ELR (cell line): ENCODE data around the gene KCNJ12.
"Not testable (repeated sequence)": the region's sequence is repeated elsewhere in the genome, so short reads cannot be mapped to it uniquely, and the experiment has no call there.

Experiments used
- DNase-seq: peaks from one replicate; pipeline ENCODE4 v3.0.0-alpha.2; 2015; ENCODE audit warnings: low read depth

KCNJ12 gene

DNA sequence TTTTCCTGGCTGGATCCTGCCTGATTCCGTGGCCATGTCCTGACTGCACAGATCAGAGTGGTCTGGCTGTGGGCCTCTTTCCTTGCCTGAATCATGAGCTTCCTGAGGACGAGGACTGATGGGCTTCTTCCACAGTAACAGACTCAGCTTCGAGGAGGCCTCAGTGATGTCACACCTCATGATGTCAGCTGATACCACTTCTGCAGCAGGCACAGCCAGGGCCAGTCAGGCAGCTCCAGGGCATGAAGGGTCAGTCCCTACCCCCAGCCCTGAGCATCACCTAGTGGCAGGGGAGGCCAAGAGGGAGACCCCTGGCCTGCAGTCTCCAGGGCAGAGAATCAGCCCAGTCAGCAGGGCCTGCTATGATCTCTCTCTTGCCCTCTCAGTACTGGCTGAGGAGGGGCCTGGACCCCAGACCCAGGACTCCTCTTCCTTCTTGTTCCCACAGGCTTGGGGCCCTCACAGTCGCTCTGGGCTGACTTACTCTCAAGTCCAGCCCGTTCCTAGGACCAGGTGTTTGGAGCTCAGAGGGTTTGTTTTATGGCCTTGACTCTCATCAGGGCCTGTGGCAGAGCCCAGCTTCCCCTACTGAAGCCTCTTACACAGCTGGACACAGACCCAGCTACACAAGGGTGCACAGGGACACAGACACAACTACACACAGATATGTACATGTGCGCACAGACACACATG is 26.7 kb upstream of the KCNJ12 start:
- DNase-seq, result not testable (repeated sequence)

DNA sequence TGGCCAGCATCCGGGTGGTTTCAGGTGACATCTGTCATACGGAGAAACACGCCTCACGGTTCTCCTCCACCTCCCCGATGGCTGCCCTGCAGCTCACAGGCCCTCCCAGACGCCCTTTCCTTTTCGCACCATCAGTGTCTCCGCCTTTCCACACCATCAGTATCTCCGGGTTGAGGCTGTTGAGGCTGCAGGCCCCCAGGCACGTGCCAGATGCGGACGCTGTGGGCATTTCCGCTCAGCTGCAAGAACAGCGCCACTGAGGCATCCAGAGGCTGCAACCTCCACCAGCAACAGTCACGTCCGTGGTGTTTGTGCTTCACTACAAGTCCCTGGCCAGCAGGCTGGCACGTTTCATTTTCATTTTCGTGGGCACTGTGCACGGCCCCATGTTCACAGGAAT is 25.7 kb upstream of the KCNJ12 start:
- not testable (repeated sequence) for DNase-seq

DNA sequence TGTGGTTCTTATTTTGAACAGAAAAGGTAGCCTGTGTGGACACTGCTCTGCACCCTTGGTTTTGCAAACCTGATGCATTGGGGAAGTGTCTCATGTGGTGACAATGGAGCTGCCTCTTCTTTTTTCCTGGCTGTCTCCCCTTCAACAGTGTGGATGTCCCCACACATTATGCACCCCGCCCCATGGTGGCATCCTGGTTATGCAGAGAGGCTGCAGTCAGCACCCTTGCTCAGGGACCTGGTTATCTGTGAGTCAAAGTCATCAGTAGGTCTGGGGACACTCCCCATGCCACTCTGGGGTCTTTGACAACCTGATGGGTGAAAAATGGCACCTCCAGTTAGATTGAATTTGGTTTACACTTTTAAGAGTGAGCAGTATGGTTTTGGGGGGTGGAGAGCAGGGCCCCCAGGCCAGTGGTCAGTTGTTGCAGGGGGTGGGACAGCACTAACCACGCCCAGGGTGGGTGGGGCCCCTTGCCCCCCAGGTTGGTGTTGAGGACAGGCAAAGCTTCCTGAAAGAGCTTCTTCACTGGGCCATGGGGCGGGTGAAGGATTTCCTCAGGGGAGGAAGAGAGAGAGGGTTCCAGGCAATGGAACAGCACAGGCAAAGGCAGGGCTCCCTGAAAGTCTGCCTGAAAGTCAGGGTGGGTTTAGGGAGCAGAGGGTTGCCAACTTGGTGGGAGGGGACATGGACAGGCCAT is 24.6 kb upstream of the KCNJ12 start:
- DNase-seq, result no peak

DNA sequence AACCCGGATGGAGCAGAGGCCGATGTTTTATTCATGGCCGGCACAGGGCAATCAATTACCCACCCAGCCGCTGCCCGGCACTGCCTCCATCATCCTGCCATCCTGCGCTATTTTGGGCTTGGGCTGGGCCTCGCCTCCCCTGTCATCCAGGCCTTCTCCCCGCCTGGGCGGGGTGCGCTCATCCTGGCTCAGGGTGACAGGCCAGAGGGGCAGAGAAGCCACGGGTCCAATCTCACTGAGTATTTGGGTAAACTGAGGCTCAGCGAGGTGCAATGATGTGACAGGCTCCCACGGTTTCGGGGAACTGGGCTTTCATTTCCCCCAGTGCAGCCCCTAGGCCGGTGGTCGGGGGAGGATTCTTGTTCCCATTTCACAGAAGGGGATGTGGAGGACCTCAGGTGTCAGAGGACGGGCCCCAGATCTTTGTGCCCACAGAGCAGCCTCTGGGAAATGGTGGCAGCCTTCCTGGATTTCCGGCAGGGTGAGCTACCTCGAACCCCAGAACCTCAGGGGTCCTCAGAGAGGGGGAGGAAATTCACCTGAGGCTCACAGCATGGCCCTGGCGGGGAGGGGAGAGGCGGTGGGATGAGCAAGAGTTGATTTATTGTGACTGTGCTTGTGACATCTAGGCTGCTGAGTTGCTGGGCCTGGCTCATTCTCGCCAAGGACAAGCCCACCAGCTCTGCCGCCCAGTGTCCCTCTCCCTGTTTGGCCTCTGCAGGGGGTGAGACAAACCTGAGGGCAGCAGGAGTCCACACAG is 23.8 kb upstream of the KCNJ12 start:
- DNase-seq, result no peak

DNA sequence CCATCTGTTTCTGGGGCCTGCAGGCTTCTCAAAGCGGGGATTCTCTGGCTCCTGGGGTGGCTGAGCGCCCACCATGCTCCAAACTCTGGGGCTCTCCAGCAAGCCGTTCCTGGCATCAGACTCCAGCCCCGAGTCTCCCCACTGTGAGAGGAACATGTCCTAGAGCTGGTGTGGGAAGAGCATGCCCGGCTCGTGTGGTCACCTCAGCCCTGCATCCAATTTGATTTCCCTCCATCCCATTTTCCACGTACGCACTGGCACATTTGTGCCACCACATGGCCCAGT is 23.2 kb upstream of the KCNJ12 start:
- no peak for DNase-seq

DNA sequence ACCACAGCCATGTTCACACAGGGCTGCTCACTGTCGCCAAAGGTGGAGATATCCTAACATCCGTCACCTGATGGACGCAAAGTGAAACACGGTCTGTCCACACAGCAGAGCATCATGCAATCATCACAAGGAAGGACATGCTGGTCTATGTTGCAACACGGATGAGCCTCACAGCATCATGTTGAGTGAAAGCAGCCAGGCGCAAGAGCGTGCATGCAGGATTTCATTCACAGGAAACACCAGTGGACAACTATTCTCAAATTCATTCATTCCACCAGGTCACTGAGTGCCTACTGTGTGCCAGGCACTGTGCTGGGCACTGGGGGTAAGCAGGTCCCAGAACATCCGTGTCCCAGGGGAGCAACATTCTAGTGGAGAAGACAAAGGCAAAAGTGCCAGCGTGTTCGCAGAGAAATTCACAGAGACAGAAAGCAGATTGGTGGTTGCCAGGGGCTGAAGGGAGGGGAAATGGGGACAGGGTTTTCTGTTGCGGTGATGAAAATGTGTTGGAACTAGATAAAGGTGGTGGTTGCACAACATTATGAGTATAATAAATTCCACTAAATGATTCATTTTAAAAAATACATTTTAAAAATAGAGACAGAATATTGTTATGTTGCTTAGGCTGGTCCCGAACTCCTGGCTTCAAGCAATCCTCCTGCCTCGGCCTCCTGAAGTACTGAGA is 22.7 kb upstream of the KCNJ12 start:
- DNase-seq, result no peak

DNA sequence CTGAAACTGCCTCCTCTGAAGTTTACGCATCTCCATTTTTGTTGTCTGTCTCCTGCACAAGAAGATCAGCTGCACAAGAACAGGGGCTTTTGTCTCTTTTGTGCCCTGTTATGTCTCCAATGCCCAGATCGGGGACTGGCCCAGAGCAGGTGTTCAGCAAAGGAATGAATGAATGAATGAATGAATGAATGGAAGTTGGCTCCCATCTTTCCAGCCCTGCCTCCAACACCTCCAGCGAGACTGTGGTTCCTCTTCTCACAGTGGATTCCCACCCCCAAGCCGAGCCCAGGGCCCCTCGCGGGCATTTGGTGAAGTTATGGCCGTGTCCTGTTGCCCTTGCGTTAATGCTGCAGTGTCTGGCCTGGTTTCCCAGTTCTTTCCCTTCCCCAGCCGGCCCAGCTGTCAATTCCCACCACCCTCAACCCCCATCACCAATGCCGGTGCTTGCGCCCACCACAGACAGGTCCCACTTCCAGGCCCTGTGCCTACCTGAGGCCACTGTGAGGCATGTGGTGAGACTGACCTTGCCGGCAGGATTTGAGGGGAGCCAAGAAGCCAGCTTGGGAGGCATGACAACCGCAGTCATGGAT is 21.3 kb upstream of the KCNJ12 start:
- DNase-seq, result no peak

DNA sequence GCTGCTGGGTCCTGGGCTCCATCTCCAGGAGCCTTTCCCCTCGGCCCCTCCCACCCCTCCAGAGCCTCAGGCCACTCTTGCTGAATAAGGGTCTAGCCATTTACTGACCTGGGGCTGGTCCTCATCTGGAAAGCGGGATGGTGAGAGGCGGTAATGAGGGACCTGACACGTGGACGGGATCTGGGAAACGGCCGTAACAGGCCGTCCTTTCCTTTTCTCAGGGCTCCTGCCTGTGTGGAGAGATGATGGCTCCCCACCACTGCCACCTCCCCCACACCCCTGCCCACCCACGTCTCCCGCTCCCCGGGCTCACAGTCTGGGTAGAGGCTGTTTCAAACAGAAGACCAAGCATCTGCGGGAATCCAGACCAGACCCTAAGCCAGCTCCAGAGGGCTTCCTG is 20.6 kb upstream of the KCNJ12 start:
- DNase-seq, result no peak

DNA sequence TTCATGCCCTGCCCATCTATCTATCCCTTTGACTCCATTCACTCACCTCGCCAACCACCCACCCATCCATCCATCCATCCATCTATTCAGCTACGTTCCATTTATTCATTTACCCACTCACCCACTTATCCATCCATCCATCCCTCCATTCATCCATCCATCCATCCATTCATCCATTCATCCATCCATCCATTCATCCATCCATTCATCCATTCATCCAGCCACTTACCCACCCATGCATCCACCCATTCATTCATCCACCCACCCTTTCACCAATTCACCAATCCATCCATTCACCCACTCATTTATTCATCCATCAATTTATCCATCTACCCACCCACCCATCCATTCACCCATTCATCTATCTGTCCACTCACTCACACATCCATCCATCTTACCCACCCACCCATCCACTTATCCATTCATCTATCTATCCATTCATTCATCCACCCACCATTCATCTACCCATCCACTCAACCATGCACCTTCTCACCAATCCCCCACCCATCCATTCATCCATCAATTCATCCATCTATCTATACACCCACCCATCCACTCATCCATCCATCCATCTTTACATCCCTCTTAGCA is 19.5 kb upstream of the KCNJ12 start:
- no peak for DNase-seq

DNA sequence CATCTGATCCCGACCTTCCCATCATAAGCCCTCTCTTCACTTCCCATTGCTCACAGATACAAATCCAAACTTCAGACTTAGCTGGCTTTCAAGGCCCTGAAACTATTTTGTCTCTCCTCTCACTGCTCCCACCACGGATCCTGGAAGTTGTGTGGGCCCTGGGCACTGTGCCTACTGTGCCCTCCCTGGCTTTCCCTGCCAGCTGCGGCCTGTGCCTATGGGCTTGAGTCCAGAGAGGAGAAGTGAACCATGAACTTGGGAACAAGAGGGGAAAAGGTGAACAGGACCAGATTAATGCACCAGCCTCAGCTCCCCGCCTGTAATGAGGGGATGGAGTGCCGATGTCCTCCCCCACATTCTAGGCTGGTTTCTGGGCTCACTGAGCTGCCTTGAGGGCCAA is 18.9 kb upstream of the KCNJ12 start:
- DNase-seq, result no peak

DNA sequence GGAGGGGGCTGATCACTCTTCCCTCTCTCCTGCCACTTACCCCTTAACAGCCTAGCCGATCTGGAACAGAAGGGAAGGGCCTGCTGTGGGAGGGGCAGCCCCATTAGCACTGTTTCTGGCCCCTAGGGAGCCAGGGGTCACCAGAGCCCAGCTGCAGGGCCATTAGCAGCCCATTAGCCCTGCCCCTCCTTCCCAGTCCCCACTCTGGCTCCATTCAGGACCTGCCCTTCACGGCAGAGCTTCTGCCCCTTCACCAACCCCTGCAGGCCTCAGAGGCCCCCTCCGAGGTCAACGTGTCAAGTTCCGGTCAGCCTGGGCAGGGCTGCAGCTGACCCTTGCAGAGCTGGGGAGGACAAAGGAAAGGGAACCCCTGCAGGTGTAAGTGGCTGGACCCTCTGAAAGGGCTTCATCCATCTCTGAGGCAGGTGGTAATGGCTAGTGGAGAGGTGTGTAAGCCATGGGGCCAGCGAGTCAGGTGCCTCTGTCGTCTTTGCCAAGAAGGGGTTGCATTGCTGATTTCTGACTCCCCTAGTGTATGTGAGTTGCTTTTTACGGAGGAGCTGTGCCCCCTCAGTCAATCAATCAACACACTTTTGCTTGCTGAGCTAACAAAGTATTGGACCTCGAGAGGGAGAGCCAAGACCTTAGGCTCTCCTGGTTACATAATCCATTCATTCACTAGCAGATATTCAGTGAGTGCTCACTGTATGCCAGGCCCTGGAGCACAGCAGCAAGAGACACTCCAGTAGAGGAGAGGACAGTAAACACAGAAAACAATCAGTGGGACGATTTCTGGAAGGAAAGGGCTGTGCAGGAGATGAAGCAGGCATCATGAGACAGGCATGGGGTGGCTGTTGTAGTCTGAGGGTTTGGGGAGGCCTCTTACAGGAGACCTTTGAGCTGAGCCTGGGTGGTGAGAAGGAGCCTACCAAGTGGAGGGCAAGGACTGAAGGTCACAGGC is 18.2 kb upstream of the KCNJ12 start:
- DNase-seq, result no peak

DNA sequence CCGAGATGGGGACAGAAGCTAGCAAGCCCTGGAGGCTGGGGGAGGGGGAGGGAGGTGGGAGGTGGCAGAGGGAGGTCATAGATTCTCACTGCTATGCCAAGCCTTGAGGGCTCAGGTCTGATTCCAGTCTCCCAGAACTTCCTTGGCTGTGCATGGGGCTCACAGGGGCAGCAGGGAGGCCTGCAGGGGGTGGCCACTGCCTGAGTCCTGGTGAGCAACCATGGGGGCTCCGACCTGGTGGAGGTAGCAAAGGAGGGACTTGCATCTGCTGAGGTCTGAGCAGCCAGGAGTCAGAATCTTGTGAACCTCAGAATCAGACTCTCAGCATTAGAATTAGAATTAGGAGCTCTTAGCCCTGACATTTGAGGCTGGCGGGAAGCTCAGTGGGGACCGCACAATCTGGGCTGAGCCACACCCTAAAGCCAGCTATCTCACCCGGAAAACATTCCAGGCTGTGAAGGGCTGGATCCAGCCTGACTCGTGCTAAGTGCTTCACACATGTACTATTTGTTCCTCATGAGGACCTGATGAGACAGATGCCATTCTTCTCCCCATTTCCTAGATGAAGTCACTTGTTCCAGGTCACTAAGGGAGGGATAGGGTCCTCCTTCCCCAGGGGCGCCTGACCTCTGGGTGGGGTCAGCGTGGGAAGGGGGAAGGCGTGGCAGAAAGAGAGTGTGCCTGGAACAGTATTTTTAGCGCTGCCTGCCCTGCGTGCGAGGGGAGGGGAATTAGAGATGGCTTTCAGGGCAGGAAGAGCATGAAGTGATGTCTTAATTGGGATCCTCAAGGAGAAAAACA is 17.3 kb upstream of the KCNJ12 start:
- peak; percentile 20 for DNase-seq

DNA sequence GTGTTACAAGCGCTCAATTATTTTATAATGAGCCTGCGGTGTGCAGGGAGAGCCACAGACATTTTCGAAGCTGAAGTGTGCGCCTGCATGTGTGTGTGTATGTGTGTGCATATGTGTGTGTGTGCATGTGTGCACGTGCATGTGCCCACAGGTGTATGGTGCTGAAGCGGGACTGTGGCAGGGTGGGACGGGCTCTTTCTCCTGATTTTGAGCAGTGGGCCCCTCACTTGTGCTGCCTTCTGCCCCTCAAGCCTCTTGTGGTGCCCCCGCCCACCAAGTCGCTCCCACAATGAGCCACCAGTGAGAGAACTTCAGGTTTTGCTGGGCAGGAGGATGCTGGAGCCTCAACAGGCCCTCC is 16.7 kb upstream of the KCNJ12 start:
- DNase-seq, result no peak

DNA sequence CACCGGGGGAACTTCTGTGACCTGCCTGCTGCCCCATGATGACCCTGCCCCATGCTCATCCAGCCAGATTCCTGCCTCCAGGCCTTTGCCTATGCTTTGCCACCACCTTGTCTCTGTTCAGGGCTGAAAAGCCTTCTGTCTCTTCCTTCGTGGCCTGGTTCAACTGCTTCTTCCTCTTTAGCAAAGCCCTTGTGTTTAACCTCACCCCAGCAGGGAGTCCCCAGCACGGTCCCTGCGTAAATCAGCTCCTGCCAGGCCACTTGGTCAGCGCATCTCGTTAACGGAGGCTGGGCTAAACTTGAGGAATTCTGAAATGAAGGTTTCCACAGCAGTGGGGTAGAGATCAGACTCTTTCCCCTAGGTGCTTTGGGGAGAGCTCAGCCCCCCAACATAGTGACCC is 16.1 kb upstream of the KCNJ12 start:
- no peak for DNase-seq

DNA sequence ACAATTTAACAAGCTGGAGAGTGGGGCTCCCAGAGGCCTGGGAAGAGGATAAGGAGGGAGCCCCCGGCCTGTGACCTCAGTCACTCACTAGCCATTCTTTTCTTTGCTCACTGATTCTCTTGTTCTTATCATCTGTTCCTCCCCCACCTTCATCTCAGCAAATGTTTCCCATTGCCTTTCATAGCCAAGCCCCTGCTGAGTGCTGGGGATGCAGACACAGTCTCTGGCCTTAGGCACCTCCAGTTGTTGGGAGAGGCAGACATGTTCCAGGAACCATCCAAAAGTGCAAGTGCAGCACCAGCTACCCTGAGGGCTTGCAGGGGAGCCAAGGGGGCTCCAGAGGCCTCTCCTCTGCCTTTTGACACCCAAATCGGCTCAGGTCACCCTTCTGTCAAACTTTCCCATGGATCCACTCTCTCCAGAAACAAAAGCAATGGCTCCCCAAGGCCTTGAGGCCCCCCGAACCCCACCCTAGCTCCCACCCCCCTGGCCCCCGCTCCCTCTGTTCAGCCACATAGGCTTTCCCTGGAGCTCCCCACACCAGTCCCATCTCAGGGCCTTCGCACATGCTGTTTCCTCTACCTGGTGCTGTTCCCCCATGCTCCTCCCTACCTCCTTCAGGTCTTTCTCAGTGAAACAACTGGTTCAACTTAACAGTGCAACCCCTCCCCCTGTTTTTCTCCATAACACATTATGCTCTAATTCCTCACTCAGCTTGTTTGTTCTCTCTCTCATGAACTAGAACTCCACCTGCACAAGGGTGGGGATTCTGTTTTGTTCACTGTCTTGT is 14.9 kb upstream of the KCNJ12 start:
- no peak for DNase-seq

DNA sequence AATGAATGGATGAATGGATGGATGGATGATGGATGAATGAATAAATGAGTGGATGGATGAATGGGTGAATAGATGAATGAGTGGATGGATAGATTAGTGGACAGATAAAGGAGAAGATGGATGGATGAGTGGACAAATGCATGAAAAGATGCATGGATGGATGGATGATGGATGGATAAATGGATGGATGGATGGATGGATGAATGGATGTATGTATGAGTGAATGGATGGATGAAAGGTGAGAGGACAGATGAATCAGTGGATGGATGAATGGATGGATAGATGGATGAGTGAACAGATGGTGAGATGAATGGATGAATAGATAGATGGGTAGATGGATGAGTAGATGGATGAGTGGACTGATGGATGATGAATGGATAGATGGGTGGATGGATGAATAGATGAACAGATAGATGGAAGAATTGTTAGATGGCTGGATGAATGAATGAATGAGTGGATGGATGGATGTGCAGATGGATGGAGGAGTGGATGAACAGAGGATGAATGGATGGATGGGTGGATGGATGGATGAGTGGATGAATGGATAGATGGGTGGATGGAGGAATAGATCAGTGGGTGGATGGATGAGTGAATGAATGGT is 13.7 kb upstream of the KCNJ12 start:
- no peak for DNase-seq

DNA sequence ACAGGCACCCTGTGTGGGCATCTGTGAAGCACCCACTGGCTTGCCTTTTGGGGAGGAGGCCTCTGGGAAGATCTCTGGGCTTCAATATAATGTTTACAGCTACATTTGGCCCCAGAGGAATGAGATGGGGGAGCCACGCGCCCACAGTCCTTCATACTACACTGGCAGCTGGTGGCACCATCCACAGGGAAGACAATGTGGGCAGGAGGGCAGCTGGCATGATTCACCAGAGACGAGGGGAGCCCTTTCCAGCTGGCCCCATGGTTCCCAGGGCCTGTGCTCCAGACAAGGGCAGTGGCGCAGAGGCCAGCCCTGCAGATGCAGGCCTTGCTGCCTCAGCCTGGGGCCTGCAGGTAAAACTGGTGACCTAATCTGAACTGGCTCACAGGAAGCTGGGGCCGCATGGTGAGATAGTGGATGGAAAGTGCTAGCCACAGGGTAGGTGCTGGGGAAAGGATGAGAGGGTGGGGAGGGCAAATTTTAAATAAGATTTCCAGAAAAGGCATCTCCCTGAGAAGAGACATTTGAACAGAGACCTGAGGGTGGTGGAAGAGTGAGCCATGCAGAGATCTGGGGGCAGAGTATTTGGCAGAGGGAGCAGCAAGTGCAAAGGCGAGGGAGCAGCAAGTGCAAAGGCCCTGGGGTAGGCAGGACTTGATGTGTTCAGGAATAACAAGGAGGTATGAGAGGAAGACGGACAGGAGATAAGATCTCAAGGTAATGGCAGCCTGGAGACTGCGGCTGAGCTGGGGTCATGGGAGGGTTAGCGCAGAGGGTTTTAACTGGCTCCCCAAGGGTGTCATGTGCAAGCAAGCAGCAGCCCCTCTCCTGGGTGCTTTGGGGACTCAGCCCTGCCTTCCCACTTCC is 12.1 kb upstream of the KCNJ12 start:
- no peak for DNase-seq

DNA sequence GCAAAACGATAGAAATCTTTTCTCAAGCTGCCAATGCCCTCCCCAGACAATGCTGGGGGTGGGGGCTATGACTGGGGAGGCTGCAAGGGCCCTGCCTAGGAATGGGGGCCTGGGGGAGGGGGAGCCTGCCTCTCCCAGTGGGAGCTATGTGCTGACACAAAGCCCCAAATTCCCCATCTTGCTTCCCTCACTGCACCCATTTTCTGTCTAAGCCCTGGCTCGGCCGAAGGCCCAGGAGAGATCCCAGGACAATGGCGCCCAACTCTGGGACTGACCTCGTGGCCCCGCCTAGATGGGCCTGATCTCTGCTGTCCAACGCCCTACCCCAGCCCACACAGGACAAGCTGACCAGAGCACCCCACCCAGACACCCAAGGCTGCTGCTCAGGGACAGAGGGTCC is 11.1 kb upstream of the KCNJ12 start:
- no peak for DNase-seq
